ENCODE data around the gene SH3BGR.

The SH3BGR gene

GRCh38 chr21:39474611-39475010 lies 22.8 kb downstream of the SH3BGR start:
- no peak for DNase-seq (ENCODE audit: low read depth)
- TF ChIP-seq, protein P1, sequence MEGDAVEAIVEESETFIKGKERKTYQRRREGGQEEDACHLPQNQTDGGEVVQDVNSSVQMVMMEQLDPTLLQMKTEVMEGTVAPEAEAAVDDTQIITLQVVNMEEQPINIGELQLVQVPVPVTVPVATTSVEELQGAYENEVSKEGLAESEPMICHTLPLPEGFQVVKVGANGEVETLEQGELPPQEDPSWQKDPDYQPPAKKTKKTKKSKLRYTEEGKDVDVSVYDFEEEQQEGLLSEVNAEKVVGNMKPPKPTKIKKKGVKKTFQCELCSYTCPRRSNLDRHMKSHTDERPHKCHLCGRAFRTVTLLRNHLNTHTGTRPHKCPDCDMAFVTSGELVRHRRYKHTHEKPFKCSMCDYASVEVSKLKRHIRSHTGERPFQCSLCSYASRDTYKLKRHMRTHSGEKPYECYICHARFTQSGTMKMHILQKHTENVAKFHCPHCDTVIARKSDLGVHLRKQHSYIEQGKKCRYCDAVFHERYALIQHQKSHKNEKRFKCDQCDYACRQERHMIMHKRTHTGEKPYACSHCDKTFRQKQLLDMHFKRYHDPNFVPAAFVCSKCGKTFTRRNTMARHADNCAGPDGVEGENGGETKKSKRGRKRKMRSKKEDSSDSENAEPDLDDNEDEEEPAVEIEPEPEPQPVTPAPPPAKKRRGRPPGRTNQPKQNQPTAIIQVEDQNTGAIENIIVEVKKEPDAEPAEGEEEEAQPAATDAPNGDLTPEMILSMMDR (IDR thresholded peaks at IDR 0.05; ENCODE audit: low read depth, low read length, missing control alignments), result no peak
- H3K4me3 ChIP-seq (ENCODE audit: low read depth, low read length), result no peak overlapping the region

- no peak for DNase-seq (ENCODE audit: low read depth)
- H3K4me3 ChIP-seq (ENCODE audit: low read depth, low read length), result no peak overlapping the region
- TF ChIP-seq, protein P1 (IDR thresholded peaks at IDR 0.05; ENCODE audit: low read depth, low read length, missing control alignments), result no peak
Observed at GRCh38 chr21:39479164-39479813, 27.5 kb downstream of the SH3BGR start.

DNA sequence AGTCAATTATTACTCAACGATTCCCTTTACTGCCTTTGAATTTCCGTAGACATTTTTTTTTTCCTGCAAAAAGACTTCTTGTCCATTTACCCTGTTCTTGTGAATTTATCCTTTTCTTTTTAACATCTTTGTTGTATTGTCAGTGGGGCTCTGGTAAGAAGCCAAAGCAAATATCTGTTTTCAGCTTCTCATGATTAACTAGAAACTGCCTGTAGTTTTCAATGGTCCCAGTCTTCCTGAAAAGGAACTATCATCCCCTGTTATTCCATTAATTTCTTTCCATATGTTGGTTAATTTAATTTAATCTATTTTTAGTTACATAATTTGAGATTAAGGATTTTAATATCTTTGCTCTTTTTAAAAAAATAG lies 28.0 kb downstream of the SH3BGR start:
- DNase-seq (ENCODE audit: low read depth), result no peak
- TF ChIP-seq, protein P1 (IDR thresholded peaks at IDR 0.05; ENCODE audit: low read depth, low read length, missing control alignments), result no peak
- no peak overlapping the region for H3K4me3 ChIP-seq (ENCODE audit: low read depth, low read length)

DNA sequence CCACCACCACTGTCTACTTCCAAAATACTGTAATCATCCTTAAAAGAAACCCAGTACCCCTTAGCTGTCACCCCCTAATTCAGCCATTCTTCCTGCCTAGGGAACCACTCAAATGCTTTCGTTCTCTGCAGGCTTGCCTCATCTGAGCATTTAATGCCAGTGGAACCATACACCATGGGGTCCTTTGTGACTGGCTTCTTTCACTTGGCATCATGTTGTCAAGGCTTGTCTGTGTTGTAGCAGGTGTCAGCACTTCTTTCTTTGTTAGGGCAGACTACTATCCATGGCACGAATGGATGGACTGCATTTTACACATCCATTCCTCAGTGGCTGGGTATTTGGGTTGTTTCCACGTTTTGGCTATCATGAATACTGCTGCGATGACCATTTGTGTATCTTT lies 28.5 kb downstream of the SH3BGR start:
- no peak overlapping the region for H3K4me3 ChIP-seq (ENCODE audit: low read depth, low read length)
- TF ChIP-seq, protein P1 (IDR thresholded peaks at IDR 0.05; ENCODE audit: low read depth, low read length, missing control alignments), result no peak
- no peak for DNase-seq (ENCODE audit: low read depth)

DNA sequence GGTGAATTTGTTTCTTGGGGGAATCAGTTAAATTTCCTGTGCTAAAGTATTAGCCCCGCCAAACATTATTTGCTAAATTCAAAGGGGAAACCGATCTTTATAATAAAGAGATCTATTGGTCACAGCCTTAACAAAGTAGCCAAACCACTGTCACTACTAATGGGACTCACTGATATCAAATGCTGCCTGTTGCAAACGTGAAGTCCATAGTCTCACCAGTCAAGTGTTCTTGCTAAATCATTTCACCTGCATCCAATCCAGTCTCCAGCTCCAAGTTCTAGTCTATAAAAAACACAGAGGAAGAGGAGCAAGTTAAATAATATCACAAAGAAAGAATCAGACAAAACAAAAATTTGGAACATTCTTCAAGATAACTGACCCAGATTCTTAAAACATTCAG lies 30.1 kb downstream of the SH3BGR start:
- TF ChIP-seq, protein P1 (IDR thresholded peaks at IDR 0.05; ENCODE audit: low read depth, low read length, missing control alignments), result no peak
- H3K4me3 ChIP-seq (ENCODE audit: low read depth, low read length), result no peak overlapping the region
- DNase-seq (ENCODE audit: low read depth), result no peak

DNA sequence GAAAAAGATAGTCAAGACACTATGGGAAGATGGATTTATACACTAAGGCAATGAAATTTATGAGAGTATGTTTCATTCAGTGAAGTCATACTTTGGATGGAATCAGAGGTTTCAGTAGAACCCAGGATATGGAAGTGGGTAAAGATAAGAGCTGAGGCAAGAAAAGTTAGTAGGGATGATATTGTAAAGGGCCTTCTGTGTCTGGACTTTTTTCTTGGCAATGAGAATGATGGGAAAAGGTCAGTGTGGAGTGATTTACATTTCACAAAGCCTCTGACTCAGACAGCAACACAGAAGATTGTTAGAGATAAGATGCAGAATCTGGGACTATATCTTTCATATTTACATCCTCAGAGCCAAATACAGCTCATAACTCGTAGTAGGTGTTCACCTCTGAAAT lies 32.1 kb downstream of the SH3BGR start:
- no peak for DNase-seq (ENCODE audit: low read depth)
- TF ChIP-seq, protein P1 (IDR thresholded peaks at IDR 0.05; ENCODE audit: low read depth, low read length, missing control alignments), result no peak
- no peak overlapping the region for H3K4me3 ChIP-seq (ENCODE audit: low read depth, low read length)

GRCh38 chr21:39484711-39485276 lies 33.0 kb downstream of the SH3BGR start:
- no peak overlapping the region for H3K4me3 ChIP-seq (ENCODE audit: low read depth, low read length)
- TF ChIP-seq, protein P1 (IDR thresholded peaks at IDR 0.05; ENCODE audit: low read depth, low read length, missing control alignments), result no peak
- no peak for DNase-seq (ENCODE audit: low read depth)
